Heart right ventricle (tissue), 16 donors: ENCODE data around the gene ADAMTS12. TPM values are rescaled to one million over a fixed set of nuclear protein-coding genes. Genes with fewer than 3 reads are reported as not detected.

ENCODE experiments used
- ATAC-seq, 8 donors: fragments of 200-7000 bp; cut with Tn5 transposase; one replicate each; pipeline ENCODE4 v1.9.1; 2020; ENCODE audit warnings: mild to moderate bottlenecking in 8 of 8, moderate library complexity in 8 of 8, moderate number of reproducible peaks in 1 of 8
- DNase-seq, 2 donors: peaks; one replicate each; pipeline ENCODE4 v3.0.0-alpha.2; 2020
- H3K27ac ChIP-seq, 10 donors: fragments of 200-600 bp; sonication (generic) in 2 of 10; one replicate each; pipeline versions ENCODE4 v1.5.0 to v1.8.0; 2020 to 2022; ENCODE audit warnings: mild to moderate bottlenecking in 3 of 10
- H3K27me3 ChIP-seq, 7 donors: fragments of 200-600 bp; one replicate each; pipeline ENCODE4 v1.8.0; 2021 to 2022; ENCODE audit warnings: mild to moderate bottlenecking in 2 of 7
- H3K36me3 ChIP-seq, 9 donors: fragments of 200-600 bp; sonication (generic) in 1 of 9; one replicate each; pipeline versions ENCODE4 v1.5.0 to v1.8.0; 2020 to 2022; ENCODE audit warnings: mild to moderate bottlenecking in 2 of 9
- H3K4me1 ChIP-seq, 9 donors: fragments of 200-600 bp; sonication (generic) in 1 of 9; one replicate each; pipeline versions ENCODE4 v1.5.0 to v1.8.0; 2020 to 2022; ENCODE audit warnings: mild to moderate bottlenecking in 4 of 9
- H3K4me3 ChIP-seq, 10 donors: fragments of 200-600 bp; sonication (generic) in 2 of 10; one replicate each; pipeline versions ENCODE4 v1.5.0 to v1.8.0; 2020 to 2022; ENCODE audit warnings: mild to moderate bottlenecking in 7 of 10, moderate library complexity in 2 of 10
- H3K9me3 ChIP-seq, 11 donors: fragments of 200-600 bp in 10 of 11; sonication (generic) in 2 of 11; one replicate each; pipeline versions ENCODE4 v1.5.0 to v1.8.0; 2013 to 2022; ENCODE audit warnings: mild to moderate bottlenecking in 2 of 11, control low read depth in 1 of 11, moderate library complexity in 1 of 11
- WGBS, 2 donors: extraction: QIAGEN DNeasy Blood & Tissue Kit; methylation state at CpG; one replicate each; pipeline ENCODE4 v1.1.7; 2013; ENCODE audit warnings: inconsistent platforms in 1 of 2; 5-methylcytosine and 5-hydroxymethylcytosine counted together
- intact Hi-C, 10 donors: fragments of 100-400 bp; cut with DNase I; formaldehyde crosslinking; loops; one replicate each; pipeline versions ENCODE4 v1.11.1 to v1.14.2; 2022
- polyA plus RNA-seq, 2 donors: library from polyadenylated mRNA; stranded (reverse); fragments of 200-250 nt; gene quantifications; one replicate each; pipeline ENCODE4 v1.2.3, GENCODE V29; 2013
- total RNA-seq, 10 donors: library from RNA; stranded (reverse); fragmentation: NEBNext Ultra II Directional in 3 of 10; extraction: Animal tissue kit (Norgen Biotek cat#: 25700) in 3 of 10; gene quantifications; one replicate each; pipeline versions ENCODE4 v1.2.1 to v1.2.4, GENCODE V29; 2021 to 2023
- TF ChIP-seq, protein P1 (sequence below), 9 donors: fragments of 200-600 bp; sonication (generic) in 2 of 9; IDR thresholded peaks; one replicate each; pipeline versions ENCODE4 v1.5.0 to v1.8.0; 2021 to 2022; ENCODE audit warnings: antibody characterized with exemption in 9 of 9, mild to moderate bottlenecking in 5 of 9, moderate library complexity in 1 of 9
- donor health status: Arrhythmogenic right ventricular cardiomyopathy.
- donor health status: ischemic (EF 13 %, LVEDD 7.1; RV severe dilation, severe dysfunction).
- donor health status: healthy with polysubstance abuse.
- donor health status: DM: no; HTN: yes; CAD: no.
- donor health status: DM: no; HTN: no; CAD: no.
- donor health status: ischemic (EF 25% LVEDD 6.9; RV normal size, moderate dysfunction).
- donor health status: ischemic (EF 25% LVEDD 5.7; RV mildly dilated, moderate dysfunction).
- donor health status: healthy.
- donor health status: DM: yes; HTN: yes; CAD: no.
- donor health status: Ischemic cardiomyopathy.
- donor health status: ischemic (EF 35%, LVEDD 5.7; RV mildly dilated, moderate dysfunction).
- donor health status: nonischemic (EF 11% LVEDD 7.7; RV severe dilation, severe dysfunction).
- donor health status: DM: yes; HTN: yes; CAD: no.
- donor health status: PGD.
- donor health status: ischemic (EF 29% LVEDD 5.4; RV normal size, mild dysfunction).
- donor health status: nonischemic (EF 23%, LVEDD 6.1; RV moderate dilation, normal function).

The ADAMTS12 gene
- total and polyA plus RNA-seq, 12 donors, result 0.37 to 3.7 (median 1.3) TPM

DNA sequence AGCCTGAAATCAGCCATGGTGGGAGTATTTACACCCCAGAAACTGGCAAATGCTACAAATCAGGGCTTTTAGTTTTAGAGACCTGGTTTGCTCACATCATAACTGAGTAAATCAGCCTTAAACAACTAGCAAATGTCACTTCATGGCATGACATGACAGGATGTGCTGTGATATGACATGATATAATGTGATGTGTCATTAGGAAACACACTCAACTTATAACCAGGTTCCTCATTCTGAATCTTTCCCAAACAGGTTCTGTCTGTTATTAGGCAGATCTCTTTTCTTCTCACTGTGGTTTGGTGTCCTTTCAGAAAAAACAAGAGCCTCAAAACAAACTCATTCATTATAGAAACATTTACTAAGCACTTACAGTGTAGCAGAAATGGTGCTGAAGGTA is 90.5 kb downstream of the ADAMTS12 start:
- DNase-seq (no peak), ATAC-seq (no peak)
- Histone ChIP-seq H3K27ac (no peak overlapping the region), H3K36me3 (no peaks in the 10 kb centered on the region), H3K27me3 (no peaks in the 10 kb centered on the region), H3K4me1 (peaks cover 0 to 6% (median 0%) of the 10 kb centered on the region in 9 donors), H3K4me3 (no peak overlapping the region), H3K9me3 (no peaks in the 10 kb centered on the region)
- TF ChIP-seq, protein P1, sequence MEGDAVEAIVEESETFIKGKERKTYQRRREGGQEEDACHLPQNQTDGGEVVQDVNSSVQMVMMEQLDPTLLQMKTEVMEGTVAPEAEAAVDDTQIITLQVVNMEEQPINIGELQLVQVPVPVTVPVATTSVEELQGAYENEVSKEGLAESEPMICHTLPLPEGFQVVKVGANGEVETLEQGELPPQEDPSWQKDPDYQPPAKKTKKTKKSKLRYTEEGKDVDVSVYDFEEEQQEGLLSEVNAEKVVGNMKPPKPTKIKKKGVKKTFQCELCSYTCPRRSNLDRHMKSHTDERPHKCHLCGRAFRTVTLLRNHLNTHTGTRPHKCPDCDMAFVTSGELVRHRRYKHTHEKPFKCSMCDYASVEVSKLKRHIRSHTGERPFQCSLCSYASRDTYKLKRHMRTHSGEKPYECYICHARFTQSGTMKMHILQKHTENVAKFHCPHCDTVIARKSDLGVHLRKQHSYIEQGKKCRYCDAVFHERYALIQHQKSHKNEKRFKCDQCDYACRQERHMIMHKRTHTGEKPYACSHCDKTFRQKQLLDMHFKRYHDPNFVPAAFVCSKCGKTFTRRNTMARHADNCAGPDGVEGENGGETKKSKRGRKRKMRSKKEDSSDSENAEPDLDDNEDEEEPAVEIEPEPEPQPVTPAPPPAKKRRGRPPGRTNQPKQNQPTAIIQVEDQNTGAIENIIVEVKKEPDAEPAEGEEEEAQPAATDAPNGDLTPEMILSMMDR (IDR thresholded peaks at IDR 0.05), result no peak
- intact Hi-C loops, result no loop called here

GRCh38 chr5:33800241-33800950 is 91.4 kb downstream of the ADAMTS12 start:
- no peak for DNase-seq
- 66 to 67% methylated on average over 7 of the region's 7 CpGs for WGBS, 2 donors
- ATAC-seq, result peak in 1 of 8 donors; percentile 33
- Histone ChIP-seq H3K4me3 (no peak overlapping the region), H3K27me3 (no peaks in the 10 kb centered on the region), H3K27ac (peak overlapping the region in 1 of 10 donors; percentile 16), H3K36me3 (no peaks in the 10 kb centered on the region), H3K9me3 (no peaks in the 10 kb centered on the region), H3K4me1 (peaks cover 0 to 4% (median 0%) of the 10 kb centered on the region in 9 donors)
- TF ChIP-seq, protein P1 (IDR thresholded peaks at IDR 0.05), result no peak
- intact Hi-C loops, result no loop called here

DNA sequence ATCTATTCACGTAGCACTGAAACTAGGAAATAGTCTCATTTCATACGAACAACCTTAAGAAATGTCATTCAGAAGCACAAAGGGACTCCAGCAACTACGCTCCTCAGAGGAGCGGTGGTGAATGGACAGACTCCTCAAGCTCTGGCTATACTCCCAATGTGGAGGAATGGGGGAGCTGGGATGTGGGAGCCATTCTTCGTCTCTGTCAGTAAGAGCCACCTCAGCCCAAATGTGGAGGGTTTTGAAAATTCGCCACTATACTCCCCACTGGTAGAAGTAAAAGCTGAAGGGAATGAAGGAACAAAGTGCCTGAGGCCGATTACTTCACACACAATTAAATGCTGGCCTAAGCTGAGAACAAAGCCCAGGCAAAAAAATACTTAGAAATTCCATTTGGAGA is 96.3 kb downstream of the ADAMTS12 start:
- 74 to 83% methylated on average over 7 of the region's 7 CpGs for WGBS, 2 donors
- Histone ChIP-seq H3K27ac (peak overlapping the region in 1 of 10 donors; percentile 27), H3K27me3 (no peaks in the 10 kb centered on the region), H3K4me3 (no peak overlapping the region), H3K4me1 (peaks cover 0 to 8% (median 0%) of the 10 kb centered on the region in 9 donors), H3K36me3 (no peaks in the 10 kb centered on the region), H3K9me3 (no peaks in the 10 kb centered on the region)
- ATAC-seq (no peak), DNase-seq (no peak)
- TF ChIP-seq, protein P1 (IDR thresholded peaks at IDR 0.05), result no peak
- intact Hi-C loops, result no loop called here

DNA sequence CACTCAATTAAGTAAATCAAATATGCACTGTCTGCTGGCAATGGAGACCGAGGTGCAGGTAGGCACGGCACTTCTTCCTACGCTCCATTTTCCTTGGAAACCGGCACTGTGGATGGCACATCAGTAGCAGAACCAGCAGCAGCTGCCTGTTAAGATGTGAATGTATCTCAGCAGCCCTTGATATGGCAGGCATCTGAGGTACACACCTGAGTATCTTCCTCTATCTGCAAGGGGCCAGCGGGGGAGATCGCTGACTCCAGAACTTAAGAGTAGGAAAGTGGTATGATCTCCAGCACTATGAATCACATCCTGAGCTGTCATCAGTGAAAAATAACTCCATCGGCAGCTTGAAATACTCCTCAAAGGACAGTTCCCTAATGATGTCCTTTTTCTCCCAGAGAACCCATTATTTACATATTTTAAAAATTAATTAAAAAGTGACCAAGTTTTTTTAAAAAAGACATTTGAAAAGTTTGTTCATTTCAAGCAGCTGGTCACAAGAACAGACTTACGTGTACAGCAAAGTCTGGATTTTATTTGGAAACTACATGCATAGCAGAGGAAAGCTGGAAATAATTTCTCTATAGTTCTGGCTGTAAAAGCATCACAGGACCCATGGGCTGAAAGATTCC is 97.1 kb downstream of the ADAMTS12 start:
- 68 to 78% methylated on average over 8 of the region's 8 CpGs for WGBS, 2 donors
- H3K36me3 ChIP-seq, result no peaks in the 10 kb centered on the region
- peak overlapping the region in 1 of 10 donors; percentile 49 for H3K27ac ChIP-seq
- no peaks in the 10 kb centered on the region for H3K9me3 ChIP-seq
- no peaks in the 10 kb centered on the region for H3K27me3 ChIP-seq
- TF ChIP-seq, protein P1 (IDR thresholded peaks at IDR 0.05), result no peak
- intact Hi-C loops, result no loop called here
- DNase-seq (no peak), ATAC-seq (peak in 2 of 8 donors; percentile 54 to 66)
- H3K4me1 ChIP-seq, result peaks cover 0 to 8% (median 0%) of the 10 kb centered on the region in 9 donors
- H3K4me3 ChIP-seq, result no peak overlapping the region
